ENCODE data around the gene SPACA9.

DNA sequence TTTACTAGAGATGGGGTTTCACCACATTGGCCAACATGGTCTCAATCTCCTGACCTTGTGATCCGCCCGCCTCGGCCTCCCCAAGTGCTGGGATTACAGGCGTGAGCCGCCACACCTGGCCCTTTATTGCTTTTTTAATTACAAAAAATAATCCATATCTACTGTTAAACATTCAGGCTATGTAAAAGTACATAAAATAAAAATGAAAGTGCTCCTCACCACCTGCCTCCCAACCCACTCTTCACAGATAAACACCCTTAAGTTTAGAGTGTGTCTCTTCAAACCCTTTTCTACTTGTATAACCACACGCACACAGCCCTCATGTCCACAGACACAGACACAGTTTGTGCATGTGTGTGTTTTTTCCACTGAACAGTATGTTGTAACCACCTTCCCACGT, 49.0 kb downstream of the SPACA9 start:
- TF ChIP-seq, protein P1, sequence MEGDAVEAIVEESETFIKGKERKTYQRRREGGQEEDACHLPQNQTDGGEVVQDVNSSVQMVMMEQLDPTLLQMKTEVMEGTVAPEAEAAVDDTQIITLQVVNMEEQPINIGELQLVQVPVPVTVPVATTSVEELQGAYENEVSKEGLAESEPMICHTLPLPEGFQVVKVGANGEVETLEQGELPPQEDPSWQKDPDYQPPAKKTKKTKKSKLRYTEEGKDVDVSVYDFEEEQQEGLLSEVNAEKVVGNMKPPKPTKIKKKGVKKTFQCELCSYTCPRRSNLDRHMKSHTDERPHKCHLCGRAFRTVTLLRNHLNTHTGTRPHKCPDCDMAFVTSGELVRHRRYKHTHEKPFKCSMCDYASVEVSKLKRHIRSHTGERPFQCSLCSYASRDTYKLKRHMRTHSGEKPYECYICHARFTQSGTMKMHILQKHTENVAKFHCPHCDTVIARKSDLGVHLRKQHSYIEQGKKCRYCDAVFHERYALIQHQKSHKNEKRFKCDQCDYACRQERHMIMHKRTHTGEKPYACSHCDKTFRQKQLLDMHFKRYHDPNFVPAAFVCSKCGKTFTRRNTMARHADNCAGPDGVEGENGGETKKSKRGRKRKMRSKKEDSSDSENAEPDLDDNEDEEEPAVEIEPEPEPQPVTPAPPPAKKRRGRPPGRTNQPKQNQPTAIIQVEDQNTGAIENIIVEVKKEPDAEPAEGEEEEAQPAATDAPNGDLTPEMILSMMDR (IDR thresholded peaks at IDR 0.05 in 2 of 3, conservative IDR thresholded peaks at IDR 0.05 in 1 of 3; ENCODE audit: control insufficient read depth in 2 of 3, extremely low read depth in 1 of 3, insufficient read depth in 1 of 3, low read depth in 3 of 3, low read length in 3 of 3): no peak
- TF ChIP-seq, protein P2, sequence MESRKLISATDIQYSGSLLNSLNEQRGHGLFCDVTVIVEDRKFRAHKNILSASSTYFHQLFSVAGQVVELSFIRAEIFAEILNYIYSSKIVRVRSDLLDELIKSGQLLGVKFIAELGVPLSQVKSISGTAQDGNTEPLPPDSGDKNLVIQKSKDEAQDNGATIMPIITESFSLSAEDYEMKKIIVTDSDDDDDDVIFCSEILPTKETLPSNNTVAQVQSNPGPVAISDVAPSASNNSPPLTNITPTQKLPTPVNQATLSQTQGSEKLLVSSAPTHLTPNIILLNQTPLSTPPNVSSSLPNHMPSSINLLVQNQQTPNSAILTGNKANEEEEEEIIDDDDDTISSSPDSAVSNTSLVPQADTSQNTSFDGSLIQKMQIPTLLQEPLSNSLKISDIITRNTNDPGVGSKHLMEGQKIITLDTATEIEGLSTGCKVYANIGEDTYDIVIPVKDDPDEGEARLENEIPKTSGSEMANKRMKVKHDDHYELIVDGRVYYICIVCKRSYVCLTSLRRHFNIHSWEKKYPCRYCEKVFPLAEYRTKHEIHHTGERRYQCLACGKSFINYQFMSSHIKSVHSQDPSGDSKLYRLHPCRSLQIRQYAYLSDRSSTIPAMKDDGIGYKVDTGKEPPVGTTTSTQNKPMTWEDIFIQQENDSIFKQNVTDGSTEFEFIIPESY (IDR thresholded peaks at IDR 0.05): no peak

Data from GM12878 (cell line).